Glutamatergic neuron (in vitro differentiated cells): ENCODE data around the gene KRTAP21-2. TPM values are rescaled to one million over a fixed set of nuclear protein-coding genes. Genes with fewer than 3 reads are reported as not detected.

Experiments used
- DNase-seq: peaks from one replicate; pipeline ENCODE4 v3.0.0; 2022
- H3K27ac Mint-ChIP-seq: one replicate; pipeline ENCODE4 v1.8.0; 2020; ENCODE audit warnings: mild to moderate bottlenecking, mixed read lengths, inconsistent platforms; ENCODE audit not compliant: unreplicated experiment
- H3K27me3 Mint-ChIP-seq: one replicate; pipeline ENCODE4 v1.8.0; 2020; ENCODE audit warnings: mild to moderate bottlenecking, moderate library complexity, mixed read lengths, inconsistent platforms; ENCODE audit not compliant: unreplicated experiment
- H3K36me3 Mint-ChIP-seq: one replicate; pipeline ENCODE4 v1.8.0; 2020; ENCODE audit warnings: mild to moderate bottlenecking, mixed read lengths, inconsistent platforms; ENCODE audit not compliant: unreplicated experiment
- H3K4me1 Mint-ChIP-seq: one replicate; pipeline ENCODE4 v1.8.0; 2020; ENCODE audit warnings: mild to moderate bottlenecking, low read depth, mixed read lengths, inconsistent platforms; ENCODE audit not compliant: unreplicated experiment
- H3K4me3 Mint-ChIP-seq: one replicate; pipeline ENCODE4 v1.8.0; 2020; ENCODE audit warnings: mild to moderate bottlenecking, mixed read lengths, inconsistent platforms; ENCODE audit not compliant: unreplicated experiment
- H3K9me3 Mint-ChIP-seq: one replicate; pipeline ENCODE4 v1.8.0; 2020; ENCODE audit warnings: mild to moderate bottlenecking, moderate library complexity, mixed read lengths, inconsistent platforms; ENCODE audit not compliant: unreplicated experiment
- CTCF ChIP-seq: fragments of 200-600 bp; sonication (generic); IDR thresholded peaks from one replicate; pipeline ENCODE4 v1.5.0; 2021; ENCODE audit not compliant: partially characterized antibody, unreplicated experiment
- total RNA-seq: library from RNA; stranded (reverse); fragmentation: NEBNext Ultra II Directional; extraction: Animal tissue kit (Norgen Biotek cat#: 25700); gene quantifications from one replicate; pipeline ENCODE4 v1.2.1, GENCODE V29; 2021; ENCODE audit not compliant: unreplicated experiment

The KRTAP21-2 gene
- total RNA-seq, 1 donor from 2014 or later, result not detected

GRCh38 chr21:30719401-30719800 is 27.7 kb downstream of the KRTAP21-2 start:
- DNase-seq, result no peak
- H3K27ac Mint-ChIP-seq, result no peak overlapping the region

GRCh38 chr21:30718239-30718909 is 28.7 kb downstream of the KRTAP21-2 start, which contains the start of gene KRTAP21-3:
KRTAP21-3 (minus strand) TSS chr21:30718777; CDS start chr21:30718759, 18 bp downstream.
- Mint-ChIP-seq H3K4me3 (no peak within 1 kb of the TSS), H3K4me1 (no peaks in the 10 kb centered on the region), H3K27me3 (peaks cover 4% of the 10 kb centered on the region), H3K36me3 (no peaks in the 10 kb centered on the region), H3K9me3 (no peaks in the 10 kb centered on the region), H3K27ac (no peak within 1 kb of the TSS)
- no peak for TF ChIP-seq CTCF
- DNase-seq, result no peak

More at GRCh38 chr21:30719401-30719800, 27.7 kb downstream of the KRTAP21-2 start:
- no peaks in the 10 kb centered on the region for H3K4me1 Mint-ChIP-seq
- H3K36me3 Mint-ChIP-seq, result no peaks in the 10 kb centered on the region
- H3K4me3 Mint-ChIP-seq, result no peak overlapping the region
- no peak for TF ChIP-seq CTCF
- H3K27me3 Mint-ChIP-seq, result peaks cover 4% of the 10 kb centered on the region
- no peaks in the 10 kb centered on the region for H3K9me3 Mint-ChIP-seq

GRCh38 chr21:30717105-30717504 is 30.0 kb downstream of the KRTAP21-2 start:
- TF ChIP-seq CTCF, result no peak
- Mint-ChIP-seq H3K4me1 (no peaks in the 10 kb centered on the region), H3K9me3 (no peaks in the 10 kb centered on the region)

GRCh38 chr21:30714946-30715345 is 32.1 kb downstream of the KRTAP21-2 start:
- TF ChIP-seq CTCF, result no peak
- no peak overlapping the region for H3K4me3 Mint-ChIP-seq
- H3K9me3 Mint-ChIP-seq, result no peaks in the 10 kb centered on the region
- DNase-seq, result no peak
- H3K27me3 Mint-ChIP-seq, result peaks cover 4% of the 10 kb centered on the region
- H3K4me1 Mint-ChIP-seq, result no peaks in the 10 kb centered on the region
- H3K27ac Mint-ChIP-seq, result no peak overlapping the region
- no peaks in the 10 kb centered on the region for H3K36me3 Mint-ChIP-seq

More at GRCh38 chr21:30717105-30717504, 30.0 kb downstream of the KRTAP21-2 start:
- Mint-ChIP-seq H3K4me3 (no peak overlapping the region), H3K27ac (no peak overlapping the region), H3K27me3 (peaks cover 4% of the 10 kb centered on the region), H3K36me3 (no peaks in the 10 kb centered on the region)
- no peak for DNase-seq

- DNase-seq, result no peak
- Mint-ChIP-seq H3K36me3 (no peaks in the 10 kb centered on the region), H3K27me3 (peaks cover 4% of the 10 kb centered on the region), H3K4me1 (no peaks in the 10 kb centered on the region), H3K27ac (no peak overlapping the region), H3K9me3 (no peaks in the 10 kb centered on the region), H3K4me3 (no peak overlapping the region)
- no peak for TF ChIP-seq CTCF
These were observed 32.6 kb downstream of the KRTAP21-2 start for GRCh38 chr21:30714456-30714855.
